HEK293 (cell line): Measurements from ENCODE around the gene SOX12.

ENCODE experiments used
- CTCF ChIA-PET: fragments of 350-600 bp; formaldehyde crosslinking; extraction: SDS; loops from one replicate; lab custom pipeline; 2021; ENCODE audit warnings: antibody characterized with exemption; lab: Yijun Ruan, JAX
- POLR2A ChIA-PET: fragments of 300-600 bp; formaldehyde crosslinking; extraction: SDS; loops from one replicate; lab custom pipeline; 2020; ENCODE audit warnings: antibody characterized with exemption, inconsistent platforms; lab: Yijun Ruan, JAX
- H3K27ac ChIP-seq: fragments of 200-500 bp; sonication (Bioruptor generic); 2 replicates; pipeline ENCODE4 v1.5.1; 2014; ENCODE audit warnings: low read depth, low read length, control low read depth, inconsistent platforms; ENCODE audit errors: extremely low read depth
- H3K36me3 ChIP-seq, 2 experiments: fragments of 200-500 bp in 1 of 2; sonication (Bioruptor generic) in 1 of 2; 1 replicate in 1 of 2; 2 replicates in 1 of 2; pipeline ENCODE4 v1.5.1; 2014 to 2017; ENCODE audit warnings: inconsistent platforms in 2 of 2, low read length in 2 of 2; ENCODE audit not compliant: control insufficient read depth in 2 of 2, insufficient read depth in 1 of 2
- H3K4me1 ChIP-seq: fragments of 200-500 bp; sonication (Bioruptor generic); 2 replicates; pipeline ENCODE4 v1.5.1; 2014; ENCODE audit warnings: mild to moderate bottlenecking, low read length, inconsistent platforms; ENCODE audit not compliant: control insufficient read depth, insufficient read depth
- H3K4me3 ChIP-seq: 2 replicates; pipeline ENCODE4 v1.5.1; 2011; ENCODE audit warnings: low read depth, mild to moderate bottlenecking, control low read depth, low read length, moderate library complexity
- H3K9me3 ChIP-seq: fragments of 200-500 bp; sonication (Bioruptor generic); 2 replicates; pipeline ENCODE4 v1.5.1; 2014; ENCODE audit warnings: low read depth, low read length, inconsistent platforms; ENCODE audit not compliant: control insufficient read depth, insufficient read depth
- GLI4 ChIP-seq: fragments of 450-650 bp; formaldehyde crosslinking; IDR thresholded peaks from 2 replicates; pipeline ENCODE4 v1.5.1; 2016; ENCODE audit warnings: missing biosample characterization, missing genetic modification characterization
- GLIS2 ChIP-seq: fragments of 450-650 bp; formaldehyde crosslinking; IDR thresholded peaks from 2 replicates; pipeline ENCODE4 v1.5.1; 2016; ENCODE audit warnings: missing biosample characterization, missing genetic modification characterization
- KLF8 ChIP-seq: fragments of 450-650 bp; formaldehyde crosslinking; IDR thresholded peaks from 2 replicates; pipeline ENCODE4 v1.5.1; 2016; ENCODE audit warnings: missing biosample characterization, missing genetic modification characterization
- PRDM1 ChIP-seq: fragments of 450-650 bp; formaldehyde crosslinking; IDR thresholded peaks from 2 replicates; pipeline ENCODE4; 2016; ENCODE audit warnings: missing biosample characterization, missing genetic modification characterization
- SCRT2 ChIP-seq: fragments of 450-650 bp; formaldehyde crosslinking; IDR thresholded peaks from 2 replicates; pipeline ENCODE4 v1.5.1; 2016; ENCODE audit warnings: missing biosample characterization, missing genetic modification characterization
- SP3 ChIP-seq: fragments of 450-650 bp; formaldehyde crosslinking; IDR thresholded peaks from 2 replicates; pipeline ENCODE4 v1.5.1; 2016; ENCODE audit warnings: missing biosample characterization, missing genetic modification characterization
- ZBTB1 ChIP-seq: fragments of 450-650 bp; formaldehyde crosslinking; IDR thresholded peaks from 2 replicates; pipeline ENCODE4 v1.5.1; 2016; ENCODE audit warnings: missing biosample characterization, missing genetic modification characterization
- ZBTB48 ChIP-seq: fragments of 450-650 bp; formaldehyde crosslinking; IDR thresholded peaks from 2 replicates; pipeline ENCODE4 v1.5.1; 2016; ENCODE audit warnings: missing biosample characterization, missing genetic modification characterization
- ZBTB8A ChIP-seq: fragments of 450-650 bp; formaldehyde crosslinking; IDR thresholded peaks from 2 replicates; pipeline ENCODE4 v1.5.1; 2016; ENCODE audit warnings: missing biosample characterization, missing genetic modification characterization
- ZFHX2 ChIP-seq: fragments of 450-650 bp; formaldehyde crosslinking; conservative IDR thresholded peaks from 2 replicates; pipeline ENCODE4 v1.5.1; 2016; ENCODE audit warnings: missing biosample characterization, missing genetic modification characterization
- ZFP69B ChIP-seq: fragments of 450-650 bp; formaldehyde crosslinking; IDR thresholded peaks from 2 replicates; pipeline ENCODE4 v1.5.1; 2016; ENCODE audit warnings: missing biosample characterization, missing genetic modification characterization
- ZIC2 ChIP-seq: fragments of 450-650 bp; formaldehyde crosslinking; IDR thresholded peaks from 2 replicates; pipeline ENCODE4 v1.5.1; 2016; ENCODE audit warnings: missing biosample characterization, missing genetic modification characterization
- ZNF138 ChIP-seq: fragments of 450-650 bp; formaldehyde crosslinking; IDR thresholded peaks from 2 replicates; pipeline ENCODE4 v1.5.1; 2016; ENCODE audit warnings: missing biosample characterization, missing genetic modification characterization, borderline replicate concordance
- ZNF19 ChIP-seq: fragments of 450-650 bp; formaldehyde crosslinking; IDR thresholded peaks from 2 replicates; pipeline ENCODE4; 2016; ENCODE audit warnings: missing biosample characterization, missing genetic modification characterization, low read depth
- ZNF223 ChIP-seq: fragments of 450-650 bp; formaldehyde crosslinking; IDR thresholded peaks from 2 replicates; pipeline ENCODE4 v1.5.1; 2016; ENCODE audit warnings: missing biosample characterization, missing genetic modification characterization
- ZNF239 ChIP-seq: fragments of 450-650 bp; formaldehyde crosslinking; IDR thresholded peaks from 2 replicates; pipeline ENCODE4 v1.5.1; 2016; ENCODE audit warnings: missing biosample characterization, missing genetic modification characterization
- ZNF248 ChIP-seq: fragments of 450-650 bp; formaldehyde crosslinking; IDR thresholded peaks from 2 replicates; pipeline ENCODE4 v1.5.1; 2017; ENCODE audit warnings: missing biosample characterization, missing genetic modification characterization
- ZNF266 ChIP-seq: fragments of 450-650 bp; formaldehyde crosslinking; IDR thresholded peaks from 2 replicates; pipeline ENCODE4 v1.5.1; 2016; ENCODE audit warnings: missing biosample characterization, missing genetic modification characterization, low read depth
- ZNF274 ChIP-seq, 2 experiments: fragments of 200-500 bp in 1 of 2; fragments of 450-650 bp in 1 of 2; sonication (Bioruptor generic) in 1 of 2; formaldehyde crosslinking in 1 of 2; IDR thresholded peaks; 2 replicates each; pipeline versions ENCODE4 v1.5.1 to v1.6.1; 2014 to 2016; ENCODE audit warnings: borderline replicate concordance in 1 of 2, inconsistent platforms in 1 of 2, low read length in 1 of 2, missing biosample characterization in 1 of 2, missing genetic modification characterization in 1 of 2
- ZNF335 ChIP-seq: fragments of 450-650 bp; formaldehyde crosslinking; conservative IDR thresholded peaks from 2 replicates; pipeline ENCODE4 v1.5.1; 2016; ENCODE audit warnings: missing biosample characterization, missing genetic modification characterization
- ZNF354C ChIP-seq: fragments of 450-650 bp; formaldehyde crosslinking; IDR thresholded peaks from 2 replicates; pipeline ENCODE4 v1.5.1; 2016; ENCODE audit warnings: missing biosample characterization, missing genetic modification characterization, low read depth, borderline replicate concordance
- ZNF473 ChIP-seq: fragments of 450-650 bp; formaldehyde crosslinking; IDR thresholded peaks from 2 replicates; pipeline ENCODE4 v1.5.1; 2017; ENCODE audit warnings: missing biosample characterization, missing genetic modification characterization
- ZNF501 ChIP-seq: fragments of 450-650 bp; formaldehyde crosslinking; IDR thresholded peaks from 2 replicates; pipeline ENCODE4 v1.5.1; 2016; ENCODE audit warnings: missing biosample characterization, missing genetic modification characterization
- ZNF530 ChIP-seq: fragments of 450-650 bp; formaldehyde crosslinking; IDR thresholded peaks from 2 replicates; pipeline ENCODE4 v1.5.1; 2016; ENCODE audit warnings: low read depth, missing biosample characterization, missing genetic modification characterization
- ZNF560 ChIP-seq: fragments of 450-650 bp; formaldehyde crosslinking; IDR thresholded peaks from 2 replicates; pipeline ENCODE4 v1.5.1; 2017; ENCODE audit warnings: missing biosample characterization, missing genetic modification characterization, borderline replicate concordance
- ZNF571 ChIP-seq: fragments of 450-650 bp; formaldehyde crosslinking; IDR thresholded peaks from 2 replicates; pipeline ENCODE4 v1.5.0; 2017; ENCODE audit warnings: missing biosample characterization, missing genetic modification characterization
- ZNF692 ChIP-seq: fragments of 450-650 bp; formaldehyde crosslinking; IDR thresholded peaks from 2 replicates; pipeline ENCODE4 v1.5.1; 2016; ENCODE audit warnings: missing biosample characterization, missing genetic modification characterization
- TF ChIP-seq, protein P1 (sequence below): fragments of 450-650 bp; formaldehyde crosslinking; IDR thresholded peaks from 2 replicates; pipeline ENCODE4 v1.5.1; 2017; ENCODE audit warnings: missing biosample characterization, mild to moderate bottlenecking, missing genetic modification characterization, moderate library complexity
- TF ChIP-seq, protein P2 (sequence below): fragments of 450-650 bp; formaldehyde crosslinking; IDR thresholded peaks from 2 replicates; pipeline ENCODE4 v1.5.1; 2017; ENCODE audit warnings: missing biosample characterization, missing genetic modification characterization
- TF ChIP-seq, protein P3 (sequence below): fragments of 450-650 bp; formaldehyde crosslinking; optimal IDR thresholded peaks from 2 replicates; pipeline ENCODE3; 2016; ENCODE audit warnings: missing biosample characterization, mild to moderate bottlenecking, missing genetic modification characterization

The SOX12 gene

GRCh38 chr20:373171-373890 lies 48.0 kb downstream of the SOX12 start (continued):
- TF ChIP-seq, protein P1, sequence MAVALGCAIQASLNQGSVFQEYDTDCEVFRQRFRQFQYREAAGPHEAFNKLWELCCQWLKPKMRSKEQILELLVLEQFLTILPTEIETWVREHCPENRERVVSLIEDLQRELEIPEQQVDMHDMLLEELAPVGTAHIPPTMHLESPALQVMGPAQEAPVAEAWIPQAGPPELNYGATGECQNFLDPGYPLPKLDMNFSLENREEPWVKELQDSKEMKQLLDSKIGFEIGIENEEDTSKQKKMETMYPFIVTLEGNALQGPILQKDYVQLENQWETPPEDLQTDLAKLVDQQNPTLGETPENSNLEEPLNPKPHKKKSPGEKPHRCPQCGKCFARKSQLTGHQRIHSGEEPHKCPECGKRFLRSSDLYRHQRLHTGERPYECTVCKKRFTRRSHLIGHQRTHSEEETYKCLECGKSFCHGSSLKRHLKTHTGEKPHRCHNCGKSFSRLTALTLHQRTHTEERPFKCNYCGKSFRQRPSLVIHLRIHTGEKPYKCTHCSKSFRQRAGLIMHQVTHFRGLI (tag by site-specific recombination): no peak
- TF ChIP-seq ZNF473 (tag by site-specific recombination) (no peak), ZNF354C (no peak), KLF8 (tag by site-specific recombination) (no peak), ZNF266 (no peak), ZNF530 (no peak)
- TF ChIP-seq, all 188 proteins: peak for 29

DNA sequence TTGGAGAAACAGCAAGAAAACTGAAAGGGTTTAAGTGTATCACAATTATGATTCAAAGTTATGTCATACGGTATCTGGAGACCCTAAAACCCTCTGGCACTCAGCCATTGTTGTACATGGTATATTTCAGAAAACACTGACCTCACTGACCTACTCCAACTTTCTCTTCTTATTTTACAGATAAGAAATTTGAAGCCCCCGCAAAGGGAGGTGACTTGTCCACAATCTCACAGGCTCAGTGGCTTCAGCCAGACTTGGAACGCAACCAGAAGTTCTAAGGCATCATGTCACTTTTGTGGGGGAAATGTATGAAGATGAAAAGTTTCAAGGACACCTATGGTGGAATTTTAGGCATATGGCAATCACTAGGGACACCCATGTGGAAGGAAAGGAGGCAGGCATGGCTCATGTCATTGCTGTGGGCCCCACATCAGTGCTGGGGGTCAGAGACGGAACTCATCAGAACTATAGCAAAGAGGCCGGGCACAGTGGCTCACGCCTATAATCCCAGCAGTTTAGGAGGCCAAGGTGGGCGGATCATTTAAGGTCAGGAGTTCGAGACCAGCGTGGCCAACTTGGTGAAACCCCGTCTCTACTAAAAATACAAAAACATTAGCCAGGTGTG lies 50.0 kb downstream of the SOX12 start:
- ChIA-PET CTCF (interaction anchor here (0.7 to 1.7 kb wide), 2 partner anchors 13 to 22 kb away, joined by 4 read pairs; no protein-coding TSS in a partner anchor), POLR2A (interaction anchor here (0.8 kb wide), 1 partner anchor 13 kb away, joined by 3 read pairs; no protein-coding TSS in a partner anchor)
- H3K4me1 ChIP-seq: peaks cover 6% of the 10 kb centered on the region; the same call in 1 of the 2 replicates
- no peaks in the 10 kb centered on the region for H3K9me3 ChIP-seq
- TF ChIP-seq ZNF501 (tag by site-specific recombination): no peak
- TF ChIP-seq ZBTB1 (tag by site-specific recombination): no peak
- no peak for TF ChIP-seq SCRT2 (tag by site-specific recombination)
- TF ChIP-seq, protein P2, sequence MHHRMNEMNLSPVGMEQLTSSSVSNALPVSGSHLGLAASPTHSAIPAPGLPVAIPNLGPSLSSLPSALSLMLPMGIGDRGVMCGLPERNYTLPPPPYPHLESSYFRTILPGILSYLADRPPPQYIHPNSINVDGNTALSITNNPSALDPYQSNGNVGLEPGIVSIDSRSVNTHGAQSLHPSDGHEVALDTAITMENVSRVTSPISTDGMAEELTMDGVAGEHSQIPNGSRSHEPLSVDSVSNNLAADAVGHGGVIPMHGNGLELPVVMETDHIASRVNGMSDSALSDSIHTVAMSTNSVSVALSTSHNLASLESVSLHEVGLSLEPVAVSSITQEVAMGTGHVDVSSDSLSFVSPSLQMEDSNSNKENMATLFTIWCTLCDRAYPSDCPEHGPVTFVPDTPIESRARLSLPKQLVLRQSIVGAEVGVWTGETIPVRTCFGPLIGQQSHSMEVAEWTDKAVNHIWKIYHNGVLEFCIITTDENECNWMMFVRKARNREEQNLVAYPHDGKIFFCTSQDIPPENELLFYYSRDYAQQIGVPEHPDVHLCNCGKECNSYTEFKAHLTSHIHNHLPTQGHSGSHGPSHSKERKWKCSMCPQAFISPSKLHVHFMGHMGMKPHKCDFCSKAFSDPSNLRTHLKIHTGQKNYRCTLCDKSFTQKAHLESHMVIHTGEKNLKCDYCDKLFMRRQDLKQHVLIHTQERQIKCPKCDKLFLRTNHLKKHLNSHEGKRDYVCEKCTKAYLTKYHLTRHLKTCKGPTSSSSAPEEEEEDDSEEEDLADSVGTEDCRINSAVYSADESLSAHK (tag by site-specific recombination): peak; percentile 41; the same call in 1 of the 2 replicates
- no peak for TF ChIP-seq ZNF239 (tag by site-specific recombination)
- no peak for TF ChIP-seq ZNF274 (IDR thresholded peaks at IDR 0.05; ENCODE audit: low read length)
- TF ChIP-seq ZNF274 (tag by site-specific recombination; IDR thresholded peaks at IDR 0.05; ENCODE audit: borderline replicate concordance): no peak
- TF ChIP-seq ZFHX2 (tag by site-specific recombination): peak; percentile 21; the same call in 1 of the 2 replicates
- no peak for TF ChIP-seq SP3 (tag by site-specific recombination)
- no peak for TF ChIP-seq ZBTB48 (tag by site-specific recombination)
- no peak for TF ChIP-seq GLI4 (tag by site-specific recombination)
- peak; percentile 80; the same call in 1 of the 2 replicates for TF ChIP-seq ZFP69B (tag by site-specific recombination)
- TF ChIP-seq PRDM1 (tag by site-specific recombination): 0 out of 2 replicates have a peak, but pooled peaks have one; percentile 9
- no peak for TF ChIP-seq ZNF19 (tag by site-specific recombination)
- no peak for TF ChIP-seq ZNF248 (tag by site-specific recombination)
- TF ChIP-seq, protein P3, sequence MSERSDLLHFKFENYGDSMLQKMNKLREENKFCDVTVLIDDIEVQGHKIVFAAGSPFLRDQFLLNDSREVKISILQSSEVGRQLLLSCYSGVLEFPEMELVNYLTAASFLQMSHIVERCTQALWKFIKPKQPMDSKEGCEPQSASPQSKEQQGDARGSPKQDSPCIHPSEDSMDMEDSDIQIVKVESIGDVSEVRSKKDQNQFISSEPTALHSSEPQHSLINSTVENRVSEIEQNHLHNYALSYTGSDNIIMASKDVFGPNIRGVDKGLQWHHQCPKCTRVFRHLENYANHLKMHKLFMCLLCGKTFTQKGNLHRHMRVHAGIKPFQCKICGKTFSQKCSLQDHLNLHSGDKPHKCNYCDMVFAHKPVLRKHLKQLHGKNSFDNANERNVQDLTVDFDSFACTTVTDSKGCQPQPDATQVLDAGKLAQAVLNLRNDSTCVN: no peak
- TF ChIP-seq ZNF692 (tag by site-specific recombination): peak; percentile 86
- no peak for TF ChIP-seq ZBTB8A (tag by site-specific recombination)
- TF ChIP-seq ZNF571 (tag by site-specific recombination): no peak
- peak; percentile 71 for TF ChIP-seq ZNF335 (tag by site-specific recombination)
- TF ChIP-seq ZNF560: no peak
- no peak for TF ChIP-seq GLIS2
- no peak for TF ChIP-seq ZNF223
- TF ChIP-seq ZIC2: no peak
- no peak for TF ChIP-seq ZNF138 (tag by site-specific recombination)
- H3K36me3 ChIP-seq: no peaks in the 10 kb centered on the region
- no peak overlapping the region for H3K27ac ChIP-seq
- H3K4me3 ChIP-seq: no peak overlapping the region
